ENCODE results near the gene SORBS2. TPM values are rescaled to one million over a fixed set of nuclear protein-coding genes. Genes with fewer than 3 reads are reported as not detected.

The SORBS2 gene
- total RNA-seq, 1 experiment from 2014 or later = 9.7 TPM

GRCh38 chr4:185538806-185539205 is 273.2 kb downstream of the SORBS2 start:
- H4K91ac ChIP-seq (ENCODE audit: insufficient read length, low read depth, low read length) = no peak overlapping the region
- Mint-ChIP-seq H3K4me3 (no peak overlapping the region), H3K27me3 (ENCODE audit: low read depth) (peaks cover 36% of the 10 kb centered on the region), H3K9me3 (no peaks in the 10 kb centered on the region), H3K4me1 (peaks cover 21 to 23% of the 10 kb centered on the region in 2 experiments), H3K36me3 (ENCODE audit: insufficient read depth in 1 of 3, low read depth in 3 of 3) (peaks cover 0 to 1% (median 0%) of the 10 kb centered on the region in 3 experiments; a peak in 1 of 7 replicates), H3K27ac (no peak overlapping the region)
- H4K8ac ChIP-seq (replicated peaks; ENCODE audit: insufficient read length, low read depth, low read length) = no peak overlapping the region
- no peaks in the 10 kb centered on the region for H4K20me1 ChIP-seq (ENCODE audit: control insufficient read depth, insufficient read depth, insufficient read length)
- no peak overlapping the region for H3K9ac ChIP-seq (ENCODE audit: extremely low read depth, insufficient read length, low read length)
- no peak overlapping the region for H2AK5ac ChIP-seq (ENCODE audit: insufficient read length, low read length)
- no peak overlapping the region for H3K27ac ChIP-seq (ENCODE audit: insufficient read length, low read depth, low read length)
- no peak overlapping the region for H2BK120ac ChIP-seq (ENCODE audit: low read depth, low read length, poor library complexity, severe bottlenecking)
- TF ChIP-seq CTCF (conservative IDR thresholded peaks at IDR 0.05) = no peak
- H2BK15ac ChIP-seq (ENCODE audit: low read depth, low read length) = no peak overlapping the region
- no peak overlapping the region for H2BK20ac ChIP-seq (ENCODE audit: low read depth, low read length, poor library complexity, severe bottlenecking)
- no peak for DNase-seq
- H3T11ph ChIP-seq (ENCODE audit: low read length) = no peak overlapping the region
- H3K4me1 ChIP-seq (ENCODE audit: insufficient read depth, low read length) = no peaks in the 10 kb centered on the region; the same call in 1 of the 2 replicates
- H2AFZ ChIP-seq (ENCODE audit: low read length) = no peak overlapping the region
- WGBS (ENCODE audit: extremely low coverage, insufficient read length, low lambda C conversion rate) = no CpG with 5 or more reads among the region's 1 CpG
- no peaks in the 10 kb centered on the region for H3K9me3 ChIP-seq (ENCODE audit: control insufficient read depth, low read depth, low read length)
- H4K5ac ChIP-seq (ENCODE audit: insufficient read length, low read depth, low read length) = no peak overlapping the region
- H3K56ac ChIP-seq (ENCODE audit: insufficient read length, low read depth, low read length) = no peak overlapping the region
- no peak overlapping the region for H2BK12ac ChIP-seq (ENCODE audit: insufficient read length, low read depth, low read length)
- no peak overlapping the region for H3K4ac ChIP-seq (ENCODE audit: low read depth, low read length)
- H3K4me2 ChIP-seq (ENCODE audit: insufficient read depth, insufficient read length, low read length) = no peak overlapping the region
- no peaks in the 10 kb centered on the region; the same call in 1 of the 2 replicates for H3K27me3 ChIP-seq (ENCODE audit: insufficient read depth, low read length)
- H3K79me2 ChIP-seq (ENCODE audit: insufficient read depth, low read length) = no peaks in the 10 kb centered on the region
- no peak overlapping the region for H2BK5ac ChIP-seq (ENCODE audit: insufficient read length, low read length)
- peaks cover 4% of the 10 kb centered on the region for H3K23me2 ChIP-seq (ENCODE audit: insufficient read length, low read depth, low read length, poor library complexity, severe bottlenecking)
- H3K23ac ChIP-seq (ENCODE audit: insufficient read length, low read depth, low read length) = no peak overlapping the region
- no peak overlapping the region for H3K14ac ChIP-seq (ENCODE audit: insufficient read depth, low read length)
- no peaks in the 10 kb centered on the region for H3K79me1 ChIP-seq (ENCODE audit: insufficient read depth, low read depth, low read length, poor library complexity, severe bottlenecking)
- H3K18ac ChIP-seq (ENCODE audit: insufficient read length, low read depth, low read length) = no peak overlapping the region
